ACC112 (cell line): ENCODE results near the gene TM9SF4.

Experiments used
- H2AFZ ChIP-seq: fragments of 200-600 bp; sonication (generic); one replicate; pipeline ENCODE4 v1.6.0; 2017; ENCODE audit warnings: antibody characterized with exemption, low read length; ENCODE audit not compliant: unreplicated experiment
- H3K27ac ChIP-seq: fragments of 200-600 bp; sonication (generic); 2 replicates; pipeline ENCODE4 v1.5.1; 2014; ENCODE audit warnings: low read depth, mild to moderate bottlenecking, antibody characterized with exemption, low read length, moderate library complexity
- H3K27me3 ChIP-seq: fragments of 200-600 bp; sonication (generic); 2 replicates; pipeline ENCODE4 v1.6.1; 2014; ENCODE audit warnings: mild to moderate bottlenecking, antibody characterized with exemption, low read length, moderate library complexity, mixed read lengths; ENCODE audit not compliant: insufficient read depth
- H3K36me3 ChIP-seq: fragments of 200-600 bp; sonication (generic); 2 replicates; pipeline ENCODE4 v1.6.1; 2016; ENCODE audit warnings: mild to moderate bottlenecking, antibody characterized with exemption, low read length, moderate library complexity, mixed read lengths; ENCODE audit not compliant: insufficient read depth
- H3K4me1 ChIP-seq: fragments of 200-600 bp; sonication (generic); one replicate; pipeline ENCODE4 v1.6.1; 2016; ENCODE audit warnings: low read length, mixed read lengths; ENCODE audit not compliant: insufficient read depth, unreplicated experiment, control insufficient read depth
- H3K4me3 ChIP-seq: fragments of 200-600 bp; sonication (generic); 2 replicates; pipeline ENCODE4 v1.5.1; 2014; ENCODE audit warnings: mild to moderate bottlenecking, low read depth, low read length
- H3K79me2 ChIP-seq: fragments of 200-600 bp; sonication (generic); one replicate; pipeline ENCODE4 v1.6.0; 2016; ENCODE audit warnings: low read length; ENCODE audit not compliant: control insufficient read depth, unreplicated experiment, insufficient read depth

TM9SF4 gene

GRCh38 chr20:32089637-32090362, 19.7 kb upstream of the TM9SF4 start:
- Histone ChIP-seq H3K27ac (no peak overlapping the region), H2AFZ (no peak overlapping the region), H3K79me2 (no peaks in the 10 kb centered on the region), H3K27me3 (peaks cover 8% of the 10 kb centered on the region; the same call in 1 of the 2 replicates), H3K36me3 (no peaks in the 10 kb centered on the region), H3K4me1 (no peaks in the 10 kb centered on the region), H3K4me3 (no peak overlapping the region)

- Histone ChIP-seq H3K4me1 (no peaks in the 10 kb centered on the region), H3K79me2 (no peaks in the 10 kb centered on the region), H2AFZ (no peak overlapping the region), H3K36me3 (no peaks in the 10 kb centered on the region), H3K27me3 (peaks cover 11% of the 10 kb centered on the region; the same call in 1 of the 2 replicates), H3K4me3 (no peak overlapping the region), H3K27ac (no peak overlapping the region)
These were observed 17.6 kb upstream of the TM9SF4 start for GRCh38 chr20:32091888-32092346.

GRCh38 chr20:32098786-32099185, 10.7 kb upstream of the TM9SF4 start:
- Histone ChIP-seq H2AFZ (no peak overlapping the region), H3K4me3 (no peak overlapping the region), H3K27ac (no peak overlapping the region), H3K27me3 (peaks cover 49% of the 10 kb centered on the region), H3K4me1 (no peaks in the 10 kb centered on the region), H3K36me3 (no peaks in the 10 kb centered on the region), H3K79me2 (no peaks in the 10 kb centered on the region)

- Histone ChIP-seq H3K36me3 (no peaks in the 10 kb centered on the region), H3K27ac (peak overlapping the region; percentile 97; the same call in 1 of the 2 replicates)
These were observed 611 bp upstream of the TM9SF4 start for GRCh38 chr20:32108814-32109391.

GRCh38 chr20:32110173-32110704, 725 bp downstream of the TM9SF4 start:
- H2AFZ ChIP-seq = peak overlapping the region; percentile 99
- H3K79me2 ChIP-seq = peaks cover 53% of the 10 kb centered on the region
- peak overlapping the region; percentile 97 for H3K27ac ChIP-seq

More at GRCh38 chr20:32108814-32109391, 611 bp upstream of the TM9SF4 start:
- H3K4me3 ChIP-seq = peak overlapping the region; percentile 91; the same call in 1 of the 2 replicates
- no peaks in the 10 kb centered on the region for H3K27me3 ChIP-seq
- H2AFZ ChIP-seq = peak overlapping the region; percentile 60
- peaks cover 40% of the 10 kb centered on the region for H3K79me2 ChIP-seq
- H3K4me1 ChIP-seq = peaks cover 11% of the 10 kb centered on the region

GRCh38 chr20:32110727-32111126, 1.2 kb downstream of the TM9SF4 start:
- Histone ChIP-seq H3K4me1 (peaks cover 11% of the 10 kb centered on the region), H3K79me2 (peaks cover 56% of the 10 kb centered on the region), H3K27ac (0 out of 2 replicates have a peak overlapping the region, but pooled peaks have one; percentile 97), H3K36me3 (no peaks in the 10 kb centered on the region), H2AFZ (no peak overlapping the region), H3K4me3 (peak overlapping the region; percentile 91), H3K27me3 (no peaks in the 10 kb centered on the region)

More at GRCh38 chr20:32110173-32110704, 725 bp downstream of the TM9SF4 start:
- Histone ChIP-seq H3K36me3 (no peaks in the 10 kb centered on the region), H3K27me3 (no peaks in the 10 kb centered on the region), H3K4me1 (peaks cover 11% of the 10 kb centered on the region), H3K4me3 (peak overlapping the region; percentile 91)

GRCh38 chr20:32111156-32111686, 1.7 kb downstream of the TM9SF4 start:
- Histone ChIP-seq H3K79me2 (peaks cover 60% of the 10 kb centered on the region), H3K27ac (no peak overlapping the region), H3K4me1 (peaks cover 14% of the 10 kb centered on the region), H3K4me3 (peak overlapping the region; percentile 91), H2AFZ (no peak overlapping the region), H3K27me3 (no peaks in the 10 kb centered on the region), H3K36me3 (no peaks in the 10 kb centered on the region)

- peaks cover 17% of the 10 kb centered on the region for H3K4me1 ChIP-seq
- no peak overlapping the region for H3K27ac ChIP-seq
- H3K4me3 ChIP-seq = no peak overlapping the region
- no peaks in the 10 kb centered on the region for H3K36me3 ChIP-seq
- H3K27me3 ChIP-seq = no peaks in the 10 kb centered on the region
- peaks cover 63% of the 10 kb centered on the region for H3K79me2 ChIP-seq
- H2AFZ ChIP-seq = no peak overlapping the region
These were observed 2.2 kb downstream of the TM9SF4 start for GRCh38 chr20:32111753-32112152.

- Histone ChIP-seq H3K36me3 (no peaks in the 10 kb centered on the region), H3K27me3 (no peaks in the 10 kb centered on the region), H3K4me3 (no peak overlapping the region), H3K27ac (no peak overlapping the region), H3K79me2 (peaks cover 67% of the 10 kb centered on the region), H2AFZ (no peak overlapping the region), H3K4me1 (peaks cover 17% of the 10 kb centered on the region)
These were observed 3.3 kb downstream of the TM9SF4 start for GRCh38 chr20:32112841-32113240.

GRCh38 chr20:32113591-32114260, 4.2 kb downstream of the TM9SF4 start:
- Histone ChIP-seq H3K27me3 (no peaks in the 10 kb centered on the region), H3K4me3 (no peak overlapping the region), H3K79me2 (peaks cover 70% of the 10 kb centered on the region), H2AFZ (no peak overlapping the region), H3K4me1 (peaks cover 17% of the 10 kb centered on the region), H3K36me3 (no peaks in the 10 kb centered on the region), H3K27ac (no peak overlapping the region)
